Transverse colon (tissue), 4 donors: ENCODE measurements around the gene NT5DC2. TPM values are rescaled to one million over a fixed set of nuclear protein-coding genes. Genes with fewer than 3 reads are reported as not detected.

Experiments
- DNase-seq: peaks from one replicate; pipeline ENCODE4 v3.0.0-alpha.2; 2019
- H3K27ac ChIP-seq, 4 donors: fragments of 200-600 bp; sonication (generic); 2 replicates each; pipeline ENCODE4 v1.5.1; 2016 to 2018; ENCODE audit warnings: inconsistent platforms in 4 of 4
- H3K27me3 ChIP-seq: fragments of 200-600 bp; sonication (generic); 2 replicates; pipeline ENCODE4 v1.5.1; 2017; ENCODE audit warnings: inconsistent platforms
- H3K36me3 ChIP-seq, 4 donors: fragments of 200-600 bp; sonication (generic); 2 replicates each; pipeline ENCODE4 v1.5.1; 2017 to 2019; ENCODE audit warnings: inconsistent platforms in 4 of 4
- H3K4me1 ChIP-seq, 4 donors: fragments of 200-600 bp; sonication (generic); 2 replicates each; pipeline ENCODE4 v1.5.1; 2017 to 2020; ENCODE audit warnings: inconsistent platforms in 4 of 4
- H3K4me3 ChIP-seq, 4 donors: fragments of 200-600 bp; sonication (generic); 1 replicate in 1 of 4; 2 replicates in 3 of 4; pipeline versions ENCODE4 v1.5.1 to v1.6.1; 2017 to 2019; ENCODE audit warnings: inconsistent platforms in 4 of 4
- H3K9me3 ChIP-seq, 2 donors: fragments of 200-600 bp; sonication (generic); 2 replicates each; pipeline ENCODE4 v1.5.1; 2017 to 2019; ENCODE audit warnings: inconsistent platforms in 2 of 2
- CTCF ChIP-seq, 5 experiments: fragments of 200-600 bp in 3 of 5; fragments of 450-650 bp in 2 of 5; sonication (generic) in 3 of 5; IDR thresholded peaks; 1 replicate in 2 of 5; 2 replicates in 3 of 5; pipeline ENCODE4 v1.5.1; 2016 to 2017; ENCODE audit warnings: antibody characterized with exemption in 5 of 5, inconsistent platforms in 3 of 5, mild to moderate bottlenecking in 2 of 5, moderate library complexity in 1 of 5
- EP300 ChIP-seq: sonication (generic); formaldehyde crosslinking; IDR thresholded peaks from one replicate; pipeline ENCODE4 v1.6.1; 2017; ENCODE audit warnings: antibody characterized with exemption, low read depth
- POLR2A ChIP-seq: fragments of 450-650 bp; IDR thresholded peaks from one replicate; pipeline ENCODE4 v1.6.1; 2016; ENCODE audit warnings: antibody characterized with exemption, mild to moderate bottlenecking, moderate library complexity
- POLR2AphosphoS5 ChIP-seq, 3 donors: sonication (generic); formaldehyde crosslinking; IDR thresholded peaks; one replicate each; pipeline ENCODE4 v1.6.1; 2016; ENCODE audit warnings: antibody characterized with exemption in 3 of 3
- WGBS, 2 donors: methylation state at CpG; one replicate each; pipeline ENCODE4 v1.1.5; 2018; ENCODE audit warnings: low coverage in 1 of 2; 5-methylcytosine and 5-hydroxymethylcytosine counted together
- in situ Hi-C, 4 donors: fragments of 200-750 bp; cut with MboI; loops; one replicate each; pipeline versions ENCODE4 v1.15.0 to v1.15.1; 2017; ENCODE audit warnings: low sequenced_read_pairs in 3 of 4, low pct_ligation_motif_present in 1 of 4, low pct_unique_long_range_greater_than_20kb in 1 of 4
- intact Hi-C: fragments of 100-400 bp; cut with DNase I; formaldehyde crosslinking; loops from one replicate; pipeline ENCODE4 v1.15.1; 2023; ENCODE audit warnings: low total_unique reads
- total RNA-seq, 4 donors: library from RNA; depleted of rRNA; stranded (reverse); fragments of >200 nt; gene quantifications; one replicate each; pipeline ENCODE4 v1.1.0, GENCODE V29; 2016

NT5DC2 gene
- total RNA-seq, 4 donors from 2014 or later = 5.5 to 16.7 (median 14.9) TPM; not detected in 1

GRCh38 chr3:52541050-52541449 lies 7.4 kb upstream of the NT5DC2 start:
- Histone ChIP-seq H3K4me3 (no peak overlapping the region), H3K36me3 (peaks cover 0 to 14% (median 0%) of the 10 kb centered on the region in 4 donors)
- intact Hi-C loops = no loop called here

GRCh38 chr3:52539010-52539653 lies 5.5 kb upstream of the NT5DC2 start:
- intact Hi-C loops (no loop called here), in situ Hi-C loops (no loop called here)
- DNase-seq = no peak
- TF ChIP-seq POLR2A (no peak), CTCF (IDR thresholded peaks at IDR 0.05) (no peak), POLR2AphosphoS5 (IDR thresholded peaks at IDR 0.05) (no peak), EP300 (no peak)
- peaks cover 15 to 43% (median 30%) of the 10 kb centered on the region in 4 donors for H3K4me1 ChIP-seq
- H3K9me3 ChIP-seq = no peaks in the 10 kb centered on the region
- no peaks in the 10 kb centered on the region for H3K27me3 ChIP-seq
- 86 to 88% methylated on average over 5 of the region's 5 CpGs for WGBS, 2 donors
- no peak overlapping the region for H3K4me3 ChIP-seq
- H3K36me3 ChIP-seq = peaks cover 0 to 7% (median 0%) of the 10 kb centered on the region in 4 donors
- H3K27ac ChIP-seq = no peak overlapping the region

More at GRCh38 chr3:52541050-52541449, 7.4 kb upstream of the NT5DC2 start:
- peaks cover 8 to 34% (median 23%) of the 10 kb centered on the region in 4 donors for H3K4me1 ChIP-seq
- 85% methylated on average over 2 of the region's 2 CpGs; no CpG with 5 or more reads in 1 of the 2 donors for WGBS, 2 donors
- no peaks in the 10 kb centered on the region for H3K9me3 ChIP-seq
- TF ChIP-seq POLR2AphosphoS5 (IDR thresholded peaks at IDR 0.05) = no peak
- H3K27ac ChIP-seq = no peak overlapping the region
- in situ Hi-C loops = no loop called here
- no peak for DNase-seq
- H3K27me3 ChIP-seq = no peaks in the 10 kb centered on the region

- TF ChIP-seq POLR2AphosphoS5 (IDR thresholded peaks at IDR 0.05) (no peak), POLR2A (no peak), CTCF (IDR thresholded peaks at IDR 0.05) (no peak), EP300 (no peak)
- in situ Hi-C loops = no loop called here
- H3K27me3 ChIP-seq = no peaks in the 10 kb centered on the region
- no peak for DNase-seq
- peaks cover 15 to 48% (median 36%) of the 10 kb centered on the region in 4 donors for H3K4me1 ChIP-seq
- peaks cover 0 to 7% (median 0%) of the 10 kb centered on the region in 4 donors for H3K36me3 ChIP-seq
- peak overlapping the region in 3 of 4 donors; percentile 53 to 84 (median 53) for H3K4me3 ChIP-seq
- H3K9me3 ChIP-seq = no peaks in the 10 kb centered on the region
- H3K27ac ChIP-seq = peak overlapping the region; percentile 85 to 95 (median 92)
- intact Hi-C loops = no loop called here
- WGBS, 2 donors = 57 to 68% methylated on average over 5 to 7 of the region's 7 CpGs
Measured at GRCh38 chr3:52537726-52538421, 4.2 kb upstream of the NT5DC2 start.

GRCh38 chr3:52537165-52537620 lies 3.5 kb upstream of the NT5DC2 start:
- Histone ChIP-seq H3K36me3 (peaks cover 0 to 7% (median 0%) of the 10 kb centered on the region in 4 donors), H3K4me3 (peak overlapping the region; percentile 53 to 84 (median 62)), H3K4me1 (peaks cover 15 to 53% (median 42%) of the 10 kb centered on the region in 4 donors), H3K27ac (peak overlapping the region; percentile 85 to 95 (median 92)), H3K27me3 (no peaks in the 10 kb centered on the region), H3K9me3 (no peaks in the 10 kb centered on the region)
- WGBS, 2 donors = 0 to 2% methylated on average over 1 to 6 of the region's 6 CpGs
- no peak for DNase-seq
- no peak for TF ChIP-seq POLR2AphosphoS5 (IDR thresholded peaks at IDR 0.05)
- TF ChIP-seq CTCF (IDR thresholded peaks at IDR 0.05) = peak in 2 of 5 experiments; percentile 31 to 33
- intact Hi-C loops (no loop called here), in situ Hi-C loops (no loop called here)
